HepG2 (cell line): ENCODE results near the gene PRAMEF12. TPM values are rescaled to one million over a fixed set of nuclear protein-coding genes. Genes with fewer than 3 reads are reported as not detected.
"Not testable (repeated sequence)": the region's sequence is repeated elsewhere in the genome, so short reads cannot be mapped to it uniquely, and the experiment has no call there.

Experiments
- ATAC-seq: fragments of 200-7000 bp; cut with Tn5 transposase; 3 replicates; pipeline ENCODE4 v1.9.1; 2020; ENCODE audit warnings: mild to moderate bottlenecking, moderate library complexity
- BruUV-seq: library from RNA; stranded (reverse); fragments of 400-500 nt; replicated peaks from 2 replicates; lab custom pipeline; 2021; lab: Mats Ljungman, UMichigan
- CTCF ChIA-PET: fragments of 300-600 bp; formaldehyde crosslinking; extraction: SDS; loops from one replicate; lab custom pipeline; 2021; ENCODE audit warnings: low total read pairs, inconsistent platforms, low intra/inter-chr PET ratio; lab: Yijun Ruan, JAX
- POLR2A ChIA-PET: fragments of 350-600 bp; sonication (Branson Sonifier 250); formaldehyde crosslinking; loops from one replicate; lab custom pipeline; 2020; ENCODE audit warnings: antibody characterized with exemption, inconsistent platforms; lab: Yijun Ruan, JAX
- DNase-seq: peaks from one replicate; pipeline ENCODE4 v3.0.0-alpha.2; 2015; ENCODE audit warnings: low spot score
- FAIRE-seq: peaks from 3 replicates; lab custom pipeline; 2011; peaks lifted over from hg19 to GRCh38; lab: Jason Lieb, UNC
- H2AFZ ChIP-seq: one replicate; pipeline ENCODE4 v1.6.1; 2011; ENCODE audit warnings: low read length, inconsistent platforms
- H3K27ac ChIP-seq: fragments of 300-600 bp; 3 replicates; pipeline ENCODE4 v1.8.0; 2011; ENCODE audit warnings: mixed run types, mild to moderate bottlenecking, mixed read lengths, low read length, inconsistent platforms; ENCODE audit not compliant: insufficient read depth; ENCODE audit errors: extremely low read length
- H3K27me3 ChIP-seq, 2 experiments: fragments of 200-600 bp in 1 of 2; 2 replicates in 1 of 2; 3 replicates in 1 of 2; pipeline versions ENCODE4 v1.6.0 to v1.8.0; 2011; ENCODE audit warnings: low read length in 2 of 2, mild to moderate bottlenecking in 2 of 2, moderate library complexity in 2 of 2, inconsistent platforms in 1 of 2; ENCODE audit not compliant: insufficient read depth in 2 of 2, control insufficient read depth in 1 of 2
- H3K36me3 ChIP-seq, 2 experiments: fragments of 200-600 bp in 1 of 2; replicated peaks in 1 of 2; 2 replicates in 1 of 2; 3 replicates in 1 of 2; pipeline versions ENCODE4 v1.5.1 to v1.8.0; 2011; ENCODE audit warnings: low read length in 2 of 2, inconsistent platforms in 1 of 2; ENCODE audit not compliant: insufficient read depth in 2 of 2, control insufficient read depth in 1 of 2
- H3K4me1 ChIP-seq: 2 replicates; pipeline ENCODE4 v1.5.1; 2012; ENCODE audit warnings: low read length, inconsistent platforms; ENCODE audit not compliant: insufficient read depth
- H3K4me2 ChIP-seq: 2 replicates; pipeline ENCODE4 v1.6.0; 2011; ENCODE audit warnings: low read depth, low read length, inconsistent platforms
- H3K4me3 ChIP-seq, 3 experiments: fragments of 200-600 bp in 1 of 3; sonication (generic), shearing (Covaris generic) in 1 of 3; replicated peaks in 1 of 3; 2 replicates each; pipeline ENCODE4 v1.5.1; 2011 to 2016; ENCODE audit warnings: low read length in 3 of 3, inconsistent platforms in 2 of 3, low read depth in 2 of 3, mild to moderate bottlenecking in 2 of 3, control low read depth in 1 of 3, mixed read lengths in 1 of 3; ENCODE audit not compliant: insufficient read depth in 1 of 3
- H3K79me2 ChIP-seq: one replicate; pipeline ENCODE4 v1.6.1; 2011; ENCODE audit warnings: low read length, inconsistent platforms; ENCODE audit not compliant: insufficient read depth
- H3K9ac ChIP-seq: 2 replicates; pipeline ENCODE4 v1.6.0; 2011; ENCODE audit warnings: mild to moderate bottlenecking, low read depth, low read length, inconsistent platforms; ENCODE audit not compliant: insufficient read depth
- H3K9me3 ChIP-seq: 2 replicates; pipeline ENCODE4 v1.5.1; 2012; ENCODE audit warnings: mild to moderate bottlenecking, low read length
- H4K20me1 ChIP-seq: 2 replicates; pipeline ENCODE4 v1.6.0; 2011; ENCODE audit warnings: inconsistent platforms, mild to moderate bottlenecking, low read length, moderate library complexity; ENCODE audit not compliant: insufficient read depth
- ATF1 ChIP-seq: IDR thresholded peaks from 2 replicates; pipeline ENCODE4 v1.6.1; 2016; ENCODE audit warnings: mild to moderate bottlenecking, control low read depth
- HOXD1 ChIP-seq: sonication (generic); formaldehyde crosslinking; IDR thresholded peaks from 2 replicates; pipeline ENCODE4 v1.5.0; 2020; ENCODE audit warnings: missing genetic modification reagents
- MAFF ChIP-seq: IDR thresholded peaks from 2 replicates; pipeline ENCODE4 v1.6.1; 2011; ENCODE audit warnings: low read depth, low read length, improper control_type of control experiment
- MAFK ChIP-seq, 2 experiments: IDR thresholded peaks in 1 of 2; conservative IDR thresholded peaks in 1 of 2; 2 replicates each; pipeline ENCODE4 v1.6.1; 2011; ENCODE audit warnings: improper control_type of control experiment in 2 of 2, low read length in 2 of 2
- ZNF674 ChIP-seq: sonication (generic); formaldehyde crosslinking; IDR thresholded peaks from 2 replicates; pipeline ENCODE4 v1.5.0; 2020; ENCODE audit warnings: low read depth, mild to moderate bottlenecking, missing genetic modification reagents
- ZNF841 ChIP-seq: sonication (generic); formaldehyde crosslinking; IDR thresholded peaks from 2 replicates; pipeline ENCODE4 v1.8.1; 2023; ENCODE audit warnings: missing genetic modification reagents, borderline replicate concordance
- WGBS: methylation state at CpG from one replicate; pipeline ENCODE4 v1.1.6; 2017; ENCODE audit warnings: low lambda C conversion rate; 5-methylcytosine and 5-hydroxymethylcytosine counted together
- in situ Hi-C: cut with HindIII; loops from 2 replicates; pipeline ENCODE4 v1.10.0; 2017; ENCODE audit warnings: low pct_unique_long_range_greater_than_20kb; ENCODE audit not compliant: extremely low pct_ligation_motif_present
- intact Hi-C: fragments of 100-400 bp; cut with micrococcal nuclease; formaldehyde crosslinking; loops from one replicate; pipeline ENCODE4 v1.10.0; 2022; ENCODE audit not compliant: unreplicated experiment
- polyA plus RNA-seq, 8 experiments: library from polyadenylated mRNA; depleted of rRNA in 3 of 8; stranded (reverse) in 7 of 8; unstranded in 1 of 8; fragments of >200 nt; fragmentation: Illumina TruSeq in 4 of 8; extraction: Trizol in 4 of 8; gene quantifications; 2 replicates each; pipeline versions ENCODE4 v1.2.1 to v1.2.3, GENCODE V29; 2011 to 2016; ENCODE audit warnings: low read depth in 4 of 8, missing spikeins in 1 of 8, mixed read lengths in 1 of 8; ENCODE audit not compliant: insufficient read depth in 1 of 8
- total RNA-seq, 5 experiments: library from RNA; depleted of rRNA; stranded (reverse); fragments of >200 nt; fragmentation: Illumina TruSeq; extraction: Trizol; gene quantifications; 2 replicates each; pipeline ENCODE4 v1.2.3, GENCODE V29; 2016; ENCODE audit warnings: low read depth in 1 of 5
- TF ChIP-seq, protein P1 (sequence below): sonication (generic); formaldehyde crosslinking; conservative IDR thresholded peaks from 2 replicates; pipeline ENCODE4 v1.4.0; 2020; ENCODE audit warnings: missing genetic modification reagents
- TF ChIP-seq, protein P2 (sequence below): sonication (generic); formaldehyde crosslinking; IDR thresholded peaks from 2 replicates; pipeline ENCODE4 v1.5.0; 2020; ENCODE audit warnings: missing genetic modification reagents
- TF ChIP-seq, protein P3 (sequence below): sonication (generic); formaldehyde crosslinking; IDR thresholded peaks from 2 replicates; pipeline ENCODE4 v1.4.0; 2020; ENCODE audit warnings: missing genetic modification reagents, low read depth, mild to moderate bottlenecking, borderline replicate concordance

The PRAMEF12 gene
- total and polyA plus RNA-seq, 2 of the 13 experiments (the other 11 are each of a cell fraction or from before 2014, with no cell fraction given): not detected

DNA sequence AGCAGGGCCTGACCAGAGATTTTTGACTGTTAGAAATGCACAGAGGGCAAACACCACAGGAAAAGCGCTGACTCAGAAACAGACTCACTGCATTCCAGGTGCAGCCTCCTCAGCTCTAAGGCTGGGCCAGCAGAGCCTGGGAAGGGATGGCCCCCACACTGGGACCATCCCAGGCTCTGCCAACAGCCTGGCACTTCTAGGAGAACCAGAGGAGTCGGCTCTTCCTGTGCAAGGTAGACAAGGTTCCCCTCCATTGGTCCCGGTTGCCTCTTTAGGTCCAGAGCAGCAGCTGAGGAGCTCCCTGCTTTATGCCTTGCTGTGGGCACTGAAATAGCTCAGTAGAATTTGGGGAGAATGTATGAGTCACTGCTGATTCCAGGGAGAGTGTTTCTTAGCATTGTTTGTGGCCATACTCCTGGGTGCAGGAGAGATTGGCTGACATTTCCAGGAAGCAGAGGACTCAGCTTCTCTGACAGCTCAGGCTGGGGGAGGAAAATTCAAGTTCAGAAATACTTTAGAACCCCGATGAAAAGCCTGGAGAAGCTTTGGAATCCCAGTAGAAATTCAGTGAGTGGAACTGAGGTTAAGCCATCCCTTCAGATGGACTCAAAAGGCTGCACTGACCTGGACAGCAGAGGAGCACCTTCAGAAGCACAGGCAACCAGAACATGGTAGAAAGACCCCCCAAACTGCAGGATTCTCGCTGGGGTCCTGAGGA, 37.3 kb downstream of the PRAMEF12 start:
- Histone ChIP-seq H3K9me3 (no peaks in the 10 kb centered on the region), H3K9ac (no peak overlapping the region), H3K4me3 (no peak overlapping the region), H3K4me2 (no peak overlapping the region), H3K36me3 (no peaks in the 10 kb centered on the region), H3K27me3 (peaks cover 1 to 3% of the 10 kb centered on the region in 2 experiments; a peak in 2 of 5 replicates), H3K79me2 (no peaks in the 10 kb centered on the region), H2AFZ (no peak overlapping the region), H3K27ac (no peak overlapping the region), H3K4me1 (no peaks in the 10 kb centered on the region), H4K20me1 (no peaks in the 10 kb centered on the region)
- ATAC-seq: no peak
- FAIRE-seq: no peak
- in situ Hi-C loops (no loop called here), intact Hi-C loops (no loop called here)
- POLR2A ChIA-PET: no interaction called here
- no peak for DNase-seq
- BruUV-seq: no TSS peak
- WGBS: 19% methylated on average over 4 of the region's 5 CpGs
- CTCF ChIA-PET: no interaction called here
- TF ChIP-seq MAFK (conservative IDR thresholded peaks at IDR 0.05 in 1 of 2, IDR thresholded peaks at IDR 0.05 in 1 of 2; ENCODE audit: low read length in 2 of 2): peak; percentile 28 to 68; a peak in 2 of 4 replicates
- TF ChIP-seq ZNF674 (CRISPR knock-in tag): no peak
- peak; percentile 62 for TF ChIP-seq MAFF
- TF ChIP-seq, protein P1, sequence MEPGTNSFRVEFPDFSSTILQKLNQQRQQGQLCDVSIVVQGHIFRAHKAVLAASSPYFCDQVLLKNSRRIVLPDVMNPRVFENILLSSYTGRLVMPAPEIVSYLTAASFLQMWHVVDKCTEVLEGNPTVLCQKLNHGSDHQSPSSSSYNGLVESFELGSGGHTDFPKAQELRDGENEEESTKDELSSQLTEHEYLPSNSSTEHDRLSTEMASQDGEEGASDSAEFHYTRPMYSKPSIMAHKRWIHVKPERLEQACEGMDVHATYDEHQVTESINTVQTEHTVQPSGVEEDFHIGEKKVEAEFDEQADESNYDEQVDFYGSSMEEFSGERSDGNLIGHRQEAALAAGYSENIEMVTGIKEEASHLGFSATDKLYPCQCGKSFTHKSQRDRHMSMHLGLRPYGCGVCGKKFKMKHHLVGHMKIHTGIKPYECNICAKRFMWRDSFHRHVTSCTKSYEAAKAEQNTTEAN: no peak
- TF ChIP-seq HOXD1 (CRISPR knock-in tag): no peak

DNA sequence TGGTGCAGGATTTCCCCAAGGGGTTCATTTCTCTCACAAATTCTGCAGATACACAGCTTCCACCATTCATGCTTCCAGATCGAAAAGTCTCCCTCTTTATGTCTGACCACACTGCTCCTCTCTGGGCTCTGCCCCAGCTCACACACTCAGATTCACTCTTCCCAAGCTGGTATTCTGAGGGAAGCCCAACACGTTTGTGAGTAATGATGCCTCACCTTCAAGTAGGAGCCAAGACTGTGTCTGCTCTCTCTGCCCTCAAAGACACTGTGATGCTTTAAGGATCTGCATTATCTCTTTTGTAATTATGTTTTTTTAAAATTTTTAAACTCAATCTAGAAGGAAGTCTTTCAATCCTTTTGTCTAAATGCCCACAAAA, 37.9 kb downstream of the PRAMEF12 start:
- POLR2A ChIA-PET: no interaction called here
- ATAC-seq: no peak
- intact Hi-C loops: no loop called here
- Histone ChIP-seq H3K27ac (no peak overlapping the region), H3K4me2 (no peak overlapping the region), H3K4me3 (no peak overlapping the region), H4K20me1 (no peaks in the 10 kb centered on the region), H3K9ac (no peak overlapping the region), H3K4me1 (no peaks in the 10 kb centered on the region), H2AFZ (no peak overlapping the region), H3K36me3 (no peaks in the 10 kb centered on the region), H3K9me3 (no peaks in the 10 kb centered on the region), H3K79me2 (no peaks in the 10 kb centered on the region), H3K27me3 (peaks cover 1 to 3% of the 10 kb centered on the region in 2 experiments; a peak in 2 of 5 replicates)
- FAIRE-seq: no peak
- WGBS: 22% methylated on average over 2 of the region's 2 CpGs
- DNase-seq: no peak
- CTCF ChIA-PET: no interaction called here
- in situ Hi-C loops: no loop called here
- TF ChIP-seq ATF1 (CRISPR knock-in tag) (no peak), ZNF841 (CRISPR knock-in tag) (no peak)
- TF ChIP-seq, protein P2, sequence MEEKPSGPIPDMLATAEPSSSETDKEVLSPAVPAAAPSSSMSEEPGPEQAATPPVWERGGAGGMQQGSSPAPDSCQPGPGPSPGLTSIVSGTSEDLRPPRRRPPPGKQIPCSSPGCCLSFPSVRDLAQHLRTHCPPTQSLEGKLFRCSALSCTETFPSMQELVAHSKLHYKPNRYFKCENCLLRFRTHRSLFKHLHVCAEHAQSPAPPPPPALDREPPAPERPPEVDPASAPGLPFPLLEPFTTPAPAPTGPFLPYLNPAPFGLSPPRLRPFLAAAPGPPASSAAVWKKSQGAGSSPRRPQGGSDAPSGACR (CRISPR knock-in tag): no peak
- TF ChIP-seq, protein P3, sequence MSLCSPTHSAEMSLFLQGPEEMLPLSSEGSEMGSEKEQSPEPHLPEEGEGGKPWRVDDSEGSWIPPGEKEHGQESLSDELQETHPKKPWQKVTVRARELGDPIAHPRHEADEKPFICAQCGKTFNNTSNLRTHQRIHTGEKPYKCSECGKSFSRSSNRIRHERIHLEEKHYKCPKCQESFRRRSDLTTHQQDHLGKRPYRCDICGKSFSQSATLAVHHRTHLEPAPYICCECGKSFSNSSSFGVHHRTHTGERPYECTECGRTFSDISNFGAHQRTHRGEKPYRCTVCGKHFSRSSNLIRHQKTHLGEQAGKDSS (CRISPR knock-in tag): no peak
- BruUV-seq: no TSS peak

DNA sequence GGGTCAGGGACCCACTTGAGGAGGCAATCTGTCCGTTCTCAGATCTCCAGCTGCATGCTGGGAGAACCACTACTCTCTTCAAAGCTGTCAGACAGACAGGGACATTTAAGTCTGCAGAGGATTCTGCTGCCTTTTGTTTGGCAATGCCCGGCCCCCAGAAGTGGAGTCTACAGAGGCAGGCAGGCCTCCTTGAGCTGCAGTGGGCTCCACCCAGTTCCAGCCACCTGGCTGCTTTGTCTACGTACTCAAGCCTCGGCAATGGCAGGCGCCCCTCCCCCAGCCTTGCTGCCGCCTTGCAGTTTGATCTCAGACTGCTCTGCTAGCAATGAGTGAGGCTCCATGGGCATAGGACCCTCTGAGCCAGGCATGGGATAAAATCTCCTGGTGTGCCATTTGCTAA, 45.5 kb downstream of the PRAMEF12 start:
- H3K4me3 ChIP-seq, H3K27me3 ChIP-seq, H3K4me1 ChIP-seq, FAIRE-seq, POLR2A ChIA-PET, in situ Hi-C loops, BruUV-seq, H3K27ac ChIP-seq, H2AFZ ChIP-seq, H3K9me3 ChIP-seq, ATAC-seq, DNase-seq, H3K36me3 ChIP-seq, H4K20me1 ChIP-seq, H3K79me2 ChIP-seq, H3K9ac ChIP-seq, CTCF ChIA-PET, intact Hi-C loops, H3K4me2 ChIP-seq: not testable (repeated sequence)
- WGBS: no CpG with 5 or more reads among the region's 6 CpGs
